GM12878 (cell line): Measurements from ENCODE around the gene UNC13B. TPM values are rescaled to one million over a fixed set of nuclear protein-coding genes. Genes with fewer than 3 reads are reported as not detected.

Experiments used
- ATAC-seq: fragments of 200-7000 bp; cut with Tn5 transposase; 3 replicates; pipeline ENCODE4 v1.9.1; 2020; ENCODE audit warnings: mild to moderate bottlenecking, moderate library complexity
- BruUV-seq: library from RNA; stranded (reverse); fragments of 400-500 nt; replicated peaks from 2 replicates; lab custom pipeline; 2021; lab: Mats Ljungman, UMichigan
- CTCF ChIA-PET: fragments of 300-600 bp; sonication (Branson Sonifier 250); formaldehyde crosslinking; extraction: SDS; loops from one replicate; lab custom pipeline; 2021; ENCODE audit warnings: inconsistent platforms; lab: Yijun Ruan, JAX
- POLR2A ChIA-PET: fragments of 350-600 bp; formaldehyde crosslinking; extraction: SDS; loops from one replicate; lab custom pipeline; 2021; ENCODE audit warnings: inconsistent platforms; lab: Charles Lee
- RAD21 ChIA-PET: fragments of 300-600 bp; sonication (Branson Sonifier 250); formaldehyde crosslinking; loops from one replicate; lab custom pipeline; 2023; ENCODE audit warnings: antibody characterized with exemption; ENCODE audit not compliant: unreplicated experiment; lab: Charles Lee
- SMC1A ChIA-PET: fragments of 300-600 bp; sonication (Branson Sonifier 250); formaldehyde crosslinking; loops from one replicate; lab custom pipeline; 2023; ENCODE audit not compliant: unreplicated experiment, uncharacterized antibody; lab: Charles Lee
- DNase-seq: peaks from one replicate; pipeline ENCODE4 v3.0.0-alpha.2; 2011; ENCODE audit warnings: low read depth, low spot score
- FAIRE-seq: peaks from 3 replicates; lab custom pipeline; 2011; peaks lifted over from hg19 to GRCh38; lab: Jason Lieb, UNC
- H2AFZ ChIP-seq: 2 replicates; pipeline ENCODE4 v1.6.0; 2011; ENCODE audit warnings: low read depth, low read length, control low read depth; ENCODE audit not compliant: control insufficient read depth
- H3K27ac ChIP-seq: 2 replicates; pipeline ENCODE4 v1.5.1; 2011; ENCODE audit warnings: control low read depth; ENCODE audit not compliant: control insufficient read depth, insufficient read depth
- H3K27me3 ChIP-seq, 2 experiments: replicated peaks in 1 of 2; 2 replicates each; pipeline versions ENCODE4 v1.6.0 to v1.6.1; 2011; ENCODE audit warnings: low read length in 1 of 2; ENCODE audit not compliant: control insufficient read depth in 2 of 2, insufficient read depth in 2 of 2
- H3K36me3 ChIP-seq, 2 experiments: 2 replicates each; pipeline ENCODE4 v1.5.1; 2011; ENCODE audit warnings: low read length in 1 of 2; ENCODE audit not compliant: control insufficient read depth in 2 of 2, insufficient read depth in 2 of 2
- H3K4me1 ChIP-seq: 2 replicates; pipeline ENCODE4 v1.6.1; 2011; ENCODE audit warnings: mild to moderate bottlenecking, low read length, moderate library complexity, mixed read lengths; ENCODE audit not compliant: control insufficient read depth, insufficient read depth
- H3K4me2 ChIP-seq: 2 replicates; pipeline ENCODE4 v1.6.0; 2011; ENCODE audit warnings: control low read depth; ENCODE audit not compliant: control insufficient read depth, insufficient read depth
- H3K4me3 ChIP-seq: fragments of 200-600 bp; sonication (generic); 2 replicates; pipeline ENCODE4 v1.5.1; 2016
- H3K79me2 ChIP-seq: 2 replicates; pipeline ENCODE4 v1.6.0; 2011; ENCODE audit warnings: low read length; ENCODE audit not compliant: control insufficient read depth, insufficient read depth
- H3K9ac ChIP-seq: 2 replicates; pipeline ENCODE4 v1.8.0; 2011; ENCODE audit warnings: low read length, control low read depth, mixed read lengths; ENCODE audit not compliant: control insufficient read depth, insufficient read depth
- H3K9me3 ChIP-seq: replicated peaks from 3 replicates; pipeline ENCODE4 v1.5.1; 2011; ENCODE audit warnings: mild to moderate bottlenecking, low read length; ENCODE audit not compliant: control insufficient read depth, insufficient read depth
- H4K20me1 ChIP-seq: 2 replicates; pipeline ENCODE4 v1.6.0; 2011; ENCODE audit not compliant: control insufficient read depth, insufficient read depth
- ATF7 ChIP-seq: fragments of 450-650 bp; IDR thresholded peaks from 2 replicates; pipeline ENCODE4 v1.6.1; 2016; ENCODE audit warnings: low read depth, mild to moderate bottlenecking
- BHLHE40 ChIP-seq, 2 experiments: fragments of 450-650 bp in 1 of 2; IDR thresholded peaks; 2 replicates each; pipeline ENCODE4 v1.6.1; 2011 to 2017; ENCODE audit warnings: low read depth in 2 of 2, borderline replicate concordance in 1 of 2, improper control_type of control experiment in 1 of 2, low read length in 1 of 2, mild to moderate bottlenecking in 1 of 2
- DPF2 ChIP-seq: fragments of 450-650 bp; IDR thresholded peaks from 2 replicates; pipeline ENCODE4 v1.6.1; 2017; ENCODE audit warnings: mild to moderate bottlenecking
- E2F8 ChIP-seq: fragments of 450-650 bp; IDR thresholded peaks from 2 replicates; pipeline ENCODE4 v1.6.1; 2018; ENCODE audit warnings: mild to moderate bottlenecking, low read depth, moderate library complexity; ENCODE audit not compliant: partially characterized antibody
- EP300 ChIP-seq, 2 experiments: fragments of 150-350 bp in 1 of 2; IDR thresholded peaks; 2 replicates each; pipeline ENCODE4 v1.6.1; 2011 to 2012; ENCODE audit warnings: low read depth in 2 of 2, low read length in 2 of 2, borderline replicate concordance in 1 of 2, improper control_type of control experiment in 1 of 2, inconsistent platforms in 1 of 2; ENCODE audit not compliant: control insufficient read depth in 1 of 2
- FOXK2 ChIP-seq: fragments of 450-650 bp; IDR thresholded peaks from 2 replicates; pipeline ENCODE4 v1.6.1; 2017; ENCODE audit warnings: mild to moderate bottlenecking, moderate library complexity
- GATAD2B ChIP-seq: fragments of 450-650 bp; conservative IDR thresholded peaks from 2 replicates; pipeline ENCODE4 v1.6.1; 2017; ENCODE audit warnings: low read depth, mild to moderate bottlenecking, moderate library complexity
- HDAC6 ChIP-seq: fragments of 200-600 bp; sonication (generic); IDR thresholded peaks from one replicate; pipeline ENCODE4 v1.8.0; 2017; ENCODE audit warnings: antibody characterized with exemption; ENCODE audit not compliant: unreplicated experiment
- IKZF2 ChIP-seq, 2 experiments: fragments of 450-650 bp; IDR thresholded peaks; 2 replicates each; pipeline ENCODE4 v1.6.1; 2017; ENCODE audit warnings: mild to moderate bottlenecking in 2 of 2, moderate library complexity in 2 of 2
- JUNB ChIP-seq: IDR thresholded peaks from 2 replicates; pipeline ENCODE4 v1.6.1; 2016; ENCODE audit warnings: antibody characterized with exemption, mild to moderate bottlenecking
- LARP7 ChIP-seq: fragments of 450-650 bp; IDR thresholded peaks from 2 replicates; pipeline ENCODE4 v1.6.1; 2017; ENCODE audit warnings: mild to moderate bottlenecking
- MXI1 ChIP-seq: fragments of 150-350 bp; IDR thresholded peaks from 2 replicates; pipeline ENCODE4 v1.6.1; 2011; ENCODE audit warnings: low read depth, mild to moderate bottlenecking, inconsistent platforms, low read length, improper control_type of control experiment
- MYB ChIP-seq: fragments of 150-350 bp; IDR thresholded peaks from 2 replicates; pipeline ENCODE4 v1.6.1; 2014; ENCODE audit warnings: mild to moderate bottlenecking, low read depth, low read length, borderline replicate concordance
- NR2F1 ChIP-seq: fragments of 450-650 bp; conservative IDR thresholded peaks from 2 replicates; pipeline ENCODE4 v1.6.1; 2017; ENCODE audit warnings: mild to moderate bottlenecking
- RAD51 ChIP-seq: fragments of 450-650 bp; IDR thresholded peaks from 2 replicates; pipeline ENCODE4 v1.6.1; 2016; ENCODE audit warnings: moderate library complexity, mild to moderate bottlenecking, inconsistent platforms
- RCOR1 ChIP-seq: conservative IDR thresholded peaks from 2 replicates; pipeline ENCODE4 v1.6.1; 2012; ENCODE audit warnings: low read depth, low read length, improper control_type of control experiment
- RFX5 ChIP-seq: IDR thresholded peaks from 2 replicates; pipeline ENCODE4 v1.6.1; 2011; ENCODE audit warnings: low read depth, low read length, improper control_type of control experiment
- SIN3A ChIP-seq: IDR thresholded peaks from 2 replicates; pipeline ENCODE4 v1.6.1; 2012; ENCODE audit warnings: low read depth, low read length, improper control_type of control experiment
- TCF12 ChIP-seq: IDR thresholded peaks from 2 replicates; pipeline ENCODE4 v1.6.1; 2011; ENCODE audit warnings: low read depth, mild to moderate bottlenecking, low read length
- USF1 ChIP-seq: IDR thresholded peaks from 2 replicates; pipeline ENCODE4 v1.6.1; 2011; ENCODE audit warnings: borderline replicate concordance, low read depth, mild to moderate bottlenecking, moderate library complexity, mixed read lengths, low read length; ENCODE audit not compliant: insufficient read depth; ENCODE audit errors: extremely low read length
- WGBS: methylation state at CpG from one replicate; pipeline ENCODE4 v1.1.6; 2016; ENCODE audit warnings: low lambda C conversion rate; ENCODE audit not compliant: insufficient replicate concordance, insufficient coverage; ENCODE audit errors: missing lambda C conversion rate; 5-methylcytosine and 5-hydroxymethylcytosine counted together
- in situ Hi-C: fragments of 300-500 bp; cut with MboI; formaldehyde crosslinking; loops from 9 replicates; pipeline ENCODE4 v1.14.3; 2018; ENCODE audit warnings: mixed read lengths
- intact Hi-C: fragments of 100-400 bp; cut with micrococcal nuclease; formaldehyde crosslinking; loops from one replicate; pipeline ENCODE4 v1.14.2; 2022; ENCODE audit not compliant: unreplicated experiment
- polyA plus RNA-seq, 11 experiments: library from polyadenylated mRNA; depleted of rRNA in 4 of 11; unstranded in 6 of 11; stranded (reverse) in 5 of 11; fragments of >200 nt; fragmentation: Nextera tagmentation in 4 of 11; fragmentation: Illumina TruSeq in 1 of 11; extraction: Ambion mirVana in 4 of 11; extraction: Trizol in 1 of 11; gene quantifications; 1 replicate in 1 of 11; 2 replicates in 10 of 11; pipeline versions ENCODE4 v1.2.1 to v1.2.3, GENCODE V29; 2011 to 2016; ENCODE audit warnings: inconsistent platforms in 2 of 11, missing spikeins in 2 of 11, low read depth in 1 of 11
- total RNA-seq, 4 experiments: library from RNA; depleted of rRNA in 3 of 4; stranded (reverse); fragments of >200 nt in 3 of 4; fragmentation: Illumina TruSeq in 1 of 4; extraction: Trizol in 1 of 4; gene quantifications; 2 replicates each; pipeline versions ENCODE4 v1.2.1 to v1.2.3, GENCODE V29; 2013 to 2021

UNC13B gene
- total and polyA plus RNA-seq, 10 of the 15 experiments (the other 5 are each of a cell fraction or from before 2014, with no cell fraction given): under 0.01 to 0.42 (median 0.06) TPM; not detected in 4

- H3K79me2 ChIP-seq: no peaks in the 10 kb centered on the region
- H3K4me3 ChIP-seq: no peak overlapping the region
- no peak overlapping the region for H3K27ac ChIP-seq
- H2AFZ ChIP-seq: no peak overlapping the region
- ChIA-PET RAD21 (no interaction called here), SMC1A (no interaction called here), CTCF (no interaction called here), POLR2A (no interaction called here)
- H3K36me3 ChIP-seq: no peaks in the 10 kb centered on the region
- no peak for ATAC-seq
- H3K4me1 ChIP-seq: no peaks in the 10 kb centered on the region
- no peak overlapping the region for H3K4me2 ChIP-seq
- BruUV-seq: no TSS peak
- no peak overlapping the region for H3K9ac ChIP-seq
- TF ChIP-seq FOXK2 (no peak), TCF12 (no peak), E2F8 (no peak), USF1 (no peak), RFX5 (no peak), RCOR1 (no peak), IKZF2 (IDR thresholded peaks at IDR 0.05) (no peak), JUNB (no peak), MYB (no peak), ATF7 (no peak), HDAC6 (no peak), MXI1 (no peak), GATAD2B (no peak), NR2F1 (no peak), SIN3A (no peak), BHLHE40 (IDR thresholded peaks at IDR 0.05; ENCODE audit: borderline replicate concordance in 1 of 2, low read depth in 2 of 2, low read length in 1 of 2) (no peak), RAD51 (no peak), DPF2 (no peak), LARP7 (no peak), EP300 (IDR thresholded peaks at IDR 0.05; ENCODE audit: borderline replicate concordance in 1 of 2, control insufficient read depth in 1 of 2, low read depth in 2 of 2, low read length in 2 of 2) (no peak)
- WGBS: 0% methylated on average over 2 of the region's 2 CpGs
- no peaks in the 10 kb centered on the region for H3K9me3 ChIP-seq
- no peaks in the 10 kb centered on the region for H3K27me3 ChIP-seq
- no peak for DNase-seq
- in situ Hi-C loops: no loop called here
- no peak for FAIRE-seq
- intact Hi-C loops: no loop called here
- no peaks in the 10 kb centered on the region for H4K20me1 ChIP-seq
Measured at GRCh38 chr9:35172878-35173277, 11.1 kb downstream of the UNC13B start.
